Vagina (tissue), 2 donors: ENCODE results near the gene FAM76B. TPM values are rescaled to one million over a fixed set of nuclear protein-coding genes. Genes with fewer than 3 reads are reported as not detected.

Experiments
- DNase-seq, 2 donors: peaks; one replicate each; pipeline ENCODE4 v3.0.0-alpha.2; 2017; ENCODE audit errors: extremely low spot score in 2 of 2
- H3K27ac ChIP-seq: fragments of 200-600 bp; sonication (generic); one replicate; pipeline ENCODE4 v1.5.1; 2019
- H3K27me3 ChIP-seq: fragments of 200-600 bp; sonication (generic); one replicate; pipeline ENCODE4 v1.5.1; 2019
- H3K36me3 ChIP-seq, 2 donors: fragments of 200-600 bp; sonication (generic); one replicate each; pipeline ENCODE4 v1.5.1; 2017 to 2019
- H3K4me1 ChIP-seq: fragments of 200-600 bp; sonication (generic); one replicate; pipeline ENCODE4 v1.5.1; 2019
- H3K4me3 ChIP-seq, 2 donors: fragments of 200-600 bp; sonication (generic); 1 replicate in 1 of 2; 2 replicates in 1 of 2; pipeline ENCODE4 v1.5.1; 2016 to 2019
- H3K9me3 ChIP-seq: fragments of 200-600 bp; sonication (generic); one replicate; pipeline ENCODE4 v1.5.1; 2019
- CTCF ChIP-seq, 3 experiments: fragments of 450-650 bp in 2 of 3; fragments of 200-600 bp in 1 of 3; sonication (generic) in 1 of 3; IDR thresholded peaks; one replicate each; pipeline ENCODE4 v1.5.1; 2017 to 2019; ENCODE audit warnings: antibody characterized with exemption in 3 of 3, mild to moderate bottlenecking in 2 of 3, moderate library complexity in 2 of 3
- POLR2A ChIP-seq, 2 donors: fragments of 450-650 bp; IDR thresholded peaks; one replicate each; pipeline ENCODE4 v1.6.1; 2017; ENCODE audit warnings: antibody characterized with exemption in 2 of 2, mild to moderate bottlenecking in 2 of 2, moderate library complexity in 2 of 2
- POLR2AphosphoS5 ChIP-seq, 2 donors: sonication (generic); formaldehyde crosslinking; IDR thresholded peaks; one replicate each; pipeline ENCODE4 v1.9.0; 2017; ENCODE audit warnings: antibody characterized with exemption in 2 of 2, mild to moderate bottlenecking in 2 of 2, low read depth in 1 of 2; ENCODE audit not compliant: insufficient read depth in 1 of 2
- intact Hi-C: fragments of 100-400 bp; cut with DNase I; formaldehyde crosslinking; loops from one replicate; pipeline ENCODE4 v1.15.1; 2023
- total RNA-seq: library from RNA; depleted of rRNA; stranded (reverse); fragments of >200 nt; gene quantifications from one replicate; pipeline ENCODE4 v1.2.3, GENCODE V29; 2016

The FAM76B gene
- total RNA-seq, 1 donor from 2014 or later, result 28.2 TPM

DNA sequence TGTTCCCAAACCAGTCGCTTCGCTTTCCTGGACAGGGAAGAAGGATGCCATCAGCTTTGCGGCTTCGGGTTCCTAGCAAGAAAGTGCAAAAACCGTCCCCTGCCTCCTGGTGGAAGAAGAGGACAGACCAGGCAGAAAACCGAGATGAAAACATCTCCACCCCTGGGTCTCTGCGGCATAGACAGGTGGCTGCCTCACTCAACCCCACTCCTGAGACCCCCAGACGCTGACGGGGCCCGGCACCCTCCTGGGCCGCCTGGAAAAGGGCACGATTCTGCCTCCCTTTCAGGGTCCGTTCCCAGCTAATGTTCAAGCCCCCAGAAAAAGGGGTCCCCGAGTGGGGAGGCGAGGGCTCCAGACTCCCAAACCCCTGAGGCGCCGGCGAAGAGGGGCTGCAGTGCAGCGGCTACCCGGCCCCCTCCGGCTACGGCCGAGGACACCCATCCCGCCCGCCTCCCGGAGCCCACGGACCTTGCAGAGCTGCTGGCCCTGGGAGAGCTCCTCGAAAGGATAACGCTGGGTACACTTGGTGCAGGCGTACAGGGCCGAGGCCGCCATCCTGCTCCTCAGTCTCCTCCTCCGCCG lies 569 bp downstream of the FAM76B start:
- Histone ChIP-seq H3K9me3 (no peaks in the 10 kb centered on the region), H3K27me3 (no peaks in the 10 kb centered on the region), H3K4me1 (peaks cover 36% of the 10 kb centered on the region), H3K4me3 (peak overlapping the region; percentile 56 to 78), H3K36me3 (peaks cover 0 to 30% of the 10 kb centered on the region in 2 donors), H3K27ac (peak overlapping the region; percentile 99)
- intact Hi-C loops, result no loop called here
- TF ChIP-seq POLR2AphosphoS5 (IDR thresholded peaks at IDR 0.05; ENCODE audit: insufficient read depth in 1 of 2, low read depth in 1 of 2), result no peak
- no peak for TF ChIP-seq POLR2A (IDR thresholded peaks at IDR 0.05)
- no peak for TF ChIP-seq CTCF (IDR thresholded peaks at IDR 0.05)
- peak in 1 of 2 donors; percentile 88 for DNase-seq

DNA sequence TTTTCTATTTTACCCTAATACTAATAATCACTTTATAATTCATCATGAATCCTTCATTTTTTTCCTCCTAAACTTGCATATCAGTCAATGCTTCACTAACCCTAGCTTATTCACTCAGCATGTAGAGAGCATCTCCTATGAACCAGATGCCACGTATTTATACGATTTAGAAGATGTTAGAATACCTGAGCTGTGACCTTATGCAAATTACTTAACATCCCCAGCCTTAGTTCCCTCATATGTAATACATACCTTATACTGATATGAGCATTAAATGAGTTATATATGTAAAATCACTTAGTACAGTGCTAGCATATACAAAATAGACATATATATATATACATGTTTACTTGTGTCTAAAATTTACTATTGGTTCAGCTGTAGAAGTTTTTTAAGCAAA lies 9.0 kb downstream of the FAM76B start:
- no peak for TF ChIP-seq POLR2A (IDR thresholded peaks at IDR 0.05)
- TF ChIP-seq POLR2AphosphoS5 (IDR thresholded peaks at IDR 0.05; ENCODE audit: insufficient read depth in 1 of 2, low read depth in 1 of 2), result no peak
- no peak for TF ChIP-seq CTCF (IDR thresholded peaks at IDR 0.05)
- no peaks in the 10 kb centered on the region for H3K27me3 ChIP-seq
- intact Hi-C loops, result no loop called here
- peaks cover 0 to 90% of the 10 kb centered on the region in 2 donors for H3K36me3 ChIP-seq
- DNase-seq, result no peak
- no peaks in the 10 kb centered on the region for H3K9me3 ChIP-seq
- H3K4me3 ChIP-seq, result no peak overlapping the region
- H3K27ac ChIP-seq, result no peak overlapping the region
- H3K4me1 ChIP-seq, result no peaks in the 10 kb centered on the region

- Histone ChIP-seq H3K4me3 (no peak overlapping the region), H3K27ac (no peak overlapping the region), H3K4me1 (no peaks in the 10 kb centered on the region), H3K27me3 (no peaks in the 10 kb centered on the region), H3K36me3 (peaks cover 0 to 88% of the 10 kb centered on the region in 2 donors), H3K9me3 (no peaks in the 10 kb centered on the region)
- no peak for DNase-seq
- intact Hi-C loops, result no loop called here
- TF ChIP-seq CTCF (IDR thresholded peaks at IDR 0.05) (no peak), POLR2AphosphoS5 (IDR thresholded peaks at IDR 0.05; ENCODE audit: insufficient read depth in 1 of 2, low read depth in 1 of 2) (no peak), POLR2A (IDR thresholded peaks at IDR 0.05) (no peak)
Observed at GRCh38 chr11:95778699-95779098, 10.9 kb downstream of the FAM76B start.

GRCh38 chr11:95776859-95777258 lies 12.7 kb downstream of the FAM76B start:
- peaks cover 0 to 84% of the 10 kb centered on the region in 2 donors for H3K36me3 ChIP-seq
- DNase-seq, result no peak
- TF ChIP-seq POLR2AphosphoS5 (IDR thresholded peaks at IDR 0.05; ENCODE audit: insufficient read depth in 1 of 2, low read depth in 1 of 2), result no peak
- H3K27ac ChIP-seq, result no peak overlapping the region
- no peaks in the 10 kb centered on the region for H3K27me3 ChIP-seq
- no peak overlapping the region for H3K4me3 ChIP-seq
- no peaks in the 10 kb centered on the region for H3K9me3 ChIP-seq
- intact Hi-C loops, result no loop called here
- H3K4me1 ChIP-seq, result no peaks in the 10 kb centered on the region

- Histone ChIP-seq H3K27ac (no peak overlapping the region), H3K4me1 (no peaks in the 10 kb centered on the region), H3K4me3 (no peak overlapping the region), H3K36me3 (peaks cover 0 to 23% of the 10 kb centered on the region in 2 donors), H3K27me3 (no peaks in the 10 kb centered on the region), H3K9me3 (no peaks in the 10 kb centered on the region)
- intact Hi-C loops, result loop anchor here (10.0 kb wide), 1 partner anchor 694 kb away; no protein-coding TSS in a partner anchor
- no peak for TF ChIP-seq CTCF (IDR thresholded peaks at IDR 0.05)
- no peak for TF ChIP-seq POLR2A (IDR thresholded peaks at IDR 0.05)
- no peak for TF ChIP-seq POLR2AphosphoS5 (IDR thresholded peaks at IDR 0.05; ENCODE audit: insufficient read depth in 1 of 2, low read depth in 1 of 2)
- no peak for DNase-seq
Observed at GRCh38 chr11:95768521-95768920, 21.1 kb downstream of the FAM76B start.
